Parathyroid adenoma (tissue), 2 donors: ENCODE data around the gene LY9.

Experiments
- H2AFZ ChIP-seq: fragments of 300-600 bp; sonication (generic); one replicate; pipeline ENCODE4 v1.7.0; 2017; ENCODE audit warnings: antibody characterized with exemption, mild to moderate bottlenecking
- H3K27ac ChIP-seq: fragments of 300-600 bp; sonication (generic); one replicate; pipeline ENCODE4 v1.7.0; 2017
- H3K27me3 ChIP-seq: fragments of 300-600 bp; sonication (generic); one replicate; pipeline ENCODE4 v1.7.0; 2017; ENCODE audit warnings: low read length; ENCODE audit not compliant: control insufficient read depth, insufficient read depth
- H3K36me3 ChIP-seq: fragments of 300-600 bp; sonication (generic); one replicate; pipeline ENCODE4 v1.7.0; 2017; ENCODE audit warnings: low read length; ENCODE audit not compliant: control insufficient read depth, insufficient read depth
- H3K4me1 ChIP-seq: fragments of 300-600 bp; sonication (generic); one replicate; pipeline ENCODE4 v1.7.0; 2017; ENCODE audit warnings: control low read depth
- H3K4me2 ChIP-seq: fragments of 300-600 bp; sonication (generic); one replicate; pipeline ENCODE4 v1.7.0; 2017; ENCODE audit warnings: low read length
- H3K4me3 ChIP-seq: fragments of 300-600 bp; sonication (generic); one replicate; pipeline ENCODE4 v1.7.0; 2017; ENCODE audit warnings: low read depth, low read length
- H3K79me2 ChIP-seq: fragments of 300-600 bp; sonication (generic); one replicate; pipeline ENCODE4 v1.7.0; 2017; ENCODE audit warnings: control low read depth
- H3K9ac ChIP-seq: fragments of 300-600 bp; sonication (generic); one replicate; pipeline ENCODE4 v1.7.0; 2017; ENCODE audit warnings: mild to moderate bottlenecking
- H3K9me3 ChIP-seq: fragments of 300-600 bp; sonication (generic); one replicate; pipeline ENCODE4 v1.7.0; 2017; ENCODE audit warnings: low read length; ENCODE audit not compliant: control insufficient read depth
- TF ChIP-seq, protein P1 (sequence below): fragments of 300-600 bp; sonication (generic); IDR thresholded peaks from one replicate; pipeline ENCODE4 v1.7.0; 2017; ENCODE audit warnings: antibody characterized with exemption, mild to moderate bottlenecking
- donor health status: primary hyperparathyroidism.

Gene LY9

DNA sequence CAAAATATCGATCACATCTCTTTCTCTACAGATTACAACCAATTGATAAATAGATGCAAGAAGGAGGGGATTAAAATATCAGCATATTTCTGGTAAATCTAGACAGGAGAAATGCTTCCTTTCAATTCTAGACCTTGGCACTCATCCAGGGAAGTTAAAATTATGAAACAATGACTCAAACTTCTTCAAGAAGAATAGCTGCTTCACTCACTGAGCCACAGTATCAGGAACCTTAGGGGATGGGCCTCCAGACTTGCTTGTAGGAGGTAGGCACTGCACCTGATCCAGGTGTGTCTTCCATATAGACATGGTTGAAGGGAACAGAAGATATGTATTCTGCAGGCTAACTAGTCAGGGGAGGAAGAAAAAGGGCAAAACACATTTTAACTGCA lies 47.1 kb upstream of the LY9 start:
- no peaks in the 10 kb centered on the region for H3K9me3 ChIP-seq
- no peak overlapping the region for H3K4me3 ChIP-seq
- no peak overlapping the region for H3K27ac ChIP-seq
- H2AFZ ChIP-seq = no peak overlapping the region
- H3K9ac ChIP-seq = no peak overlapping the region
- no peaks in the 10 kb centered on the region for H3K79me2 ChIP-seq
- no peaks in the 10 kb centered on the region for H3K27me3 ChIP-seq
- TF ChIP-seq, protein P1, sequence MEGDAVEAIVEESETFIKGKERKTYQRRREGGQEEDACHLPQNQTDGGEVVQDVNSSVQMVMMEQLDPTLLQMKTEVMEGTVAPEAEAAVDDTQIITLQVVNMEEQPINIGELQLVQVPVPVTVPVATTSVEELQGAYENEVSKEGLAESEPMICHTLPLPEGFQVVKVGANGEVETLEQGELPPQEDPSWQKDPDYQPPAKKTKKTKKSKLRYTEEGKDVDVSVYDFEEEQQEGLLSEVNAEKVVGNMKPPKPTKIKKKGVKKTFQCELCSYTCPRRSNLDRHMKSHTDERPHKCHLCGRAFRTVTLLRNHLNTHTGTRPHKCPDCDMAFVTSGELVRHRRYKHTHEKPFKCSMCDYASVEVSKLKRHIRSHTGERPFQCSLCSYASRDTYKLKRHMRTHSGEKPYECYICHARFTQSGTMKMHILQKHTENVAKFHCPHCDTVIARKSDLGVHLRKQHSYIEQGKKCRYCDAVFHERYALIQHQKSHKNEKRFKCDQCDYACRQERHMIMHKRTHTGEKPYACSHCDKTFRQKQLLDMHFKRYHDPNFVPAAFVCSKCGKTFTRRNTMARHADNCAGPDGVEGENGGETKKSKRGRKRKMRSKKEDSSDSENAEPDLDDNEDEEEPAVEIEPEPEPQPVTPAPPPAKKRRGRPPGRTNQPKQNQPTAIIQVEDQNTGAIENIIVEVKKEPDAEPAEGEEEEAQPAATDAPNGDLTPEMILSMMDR = no peak
- no peak overlapping the region for H3K4me2 ChIP-seq
- no peaks in the 10 kb centered on the region for H3K4me1 ChIP-seq
- H3K36me3 ChIP-seq = no peaks in the 10 kb centered on the region

DNA sequence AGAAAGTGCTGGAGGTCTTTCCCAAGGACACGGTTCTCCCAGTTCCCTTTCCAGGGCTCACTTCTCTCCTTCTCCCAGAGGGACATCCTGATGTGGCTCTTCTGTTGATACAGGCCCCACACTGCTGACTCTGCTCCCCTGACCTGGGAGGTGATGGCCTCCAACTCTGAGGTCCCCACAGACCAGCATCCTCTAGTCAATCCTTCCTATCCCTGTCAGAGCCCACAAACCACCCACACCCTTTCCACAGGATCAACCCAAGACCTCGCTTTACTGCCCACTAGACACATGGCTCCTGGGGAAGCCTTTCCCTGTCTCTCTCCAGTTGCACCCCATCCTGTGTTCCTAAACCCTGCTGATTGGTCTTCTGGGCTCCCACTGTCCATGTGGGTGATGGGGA lies 45.4 kb upstream of the LY9 start:
- Histone ChIP-seq H3K9me3 (no peaks in the 10 kb centered on the region), H3K79me2 (no peaks in the 10 kb centered on the region), H3K4me2 (no peak overlapping the region), H3K4me3 (no peak overlapping the region), H3K27ac (no peak overlapping the region), H3K36me3 (no peaks in the 10 kb centered on the region), H3K4me1 (no peaks in the 10 kb centered on the region), H3K27me3 (no peaks in the 10 kb centered on the region), H3K9ac (no peak overlapping the region), H2AFZ (no peak overlapping the region)
- TF ChIP-seq, protein P1 = no peak

DNA sequence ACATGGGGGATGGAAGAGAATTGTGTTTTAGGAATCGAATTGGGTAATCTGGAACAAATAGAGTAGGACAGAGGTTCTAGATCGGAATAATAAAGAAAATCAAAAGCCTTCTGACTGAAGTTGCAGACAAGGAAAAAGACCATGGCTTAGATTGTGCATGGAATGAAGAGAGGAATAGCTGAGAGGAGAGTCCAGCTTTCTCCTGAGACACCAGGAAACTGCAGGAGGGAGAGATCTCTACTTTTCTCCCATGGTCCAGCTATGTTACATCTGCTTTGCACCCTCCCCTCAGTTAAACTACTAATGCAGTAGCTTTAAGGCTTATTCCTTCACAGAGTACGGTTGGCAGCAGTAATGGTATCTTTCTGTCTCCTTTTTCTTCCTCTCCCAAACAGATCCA lies 43.6 kb upstream of the LY9 start:
- H2AFZ ChIP-seq = no peak overlapping the region
- no peaks in the 10 kb centered on the region for H3K36me3 ChIP-seq
- no peaks in the 10 kb centered on the region for H3K27me3 ChIP-seq
- H3K79me2 ChIP-seq = no peaks in the 10 kb centered on the region
- no peak overlapping the region for H3K9ac ChIP-seq
- no peak overlapping the region for H3K27ac ChIP-seq
- no peak overlapping the region for H3K4me2 ChIP-seq
- no peaks in the 10 kb centered on the region for H3K9me3 ChIP-seq
- H3K4me1 ChIP-seq = no peaks in the 10 kb centered on the region
- TF ChIP-seq, protein P1 = no peak
- H3K4me3 ChIP-seq = no peak overlapping the region

DNA sequence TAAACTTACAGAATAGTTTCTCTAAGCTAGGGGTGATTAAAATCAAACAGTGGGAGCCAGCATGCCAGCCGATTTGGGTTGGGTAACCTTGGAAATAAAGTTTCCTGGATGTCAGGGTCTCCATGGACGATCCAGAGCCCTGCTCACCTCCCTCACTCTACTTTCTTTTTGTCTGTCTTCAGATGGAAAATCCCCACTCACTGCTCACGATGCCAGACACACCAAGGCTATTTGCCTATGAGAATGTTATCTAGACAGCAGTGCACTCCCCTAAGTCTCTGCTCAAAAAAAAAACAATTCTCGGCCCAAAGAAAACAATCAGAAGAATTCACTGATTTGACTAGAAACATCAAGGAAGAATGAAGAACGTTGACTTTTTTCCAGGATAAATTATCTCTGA lies 43.0 kb upstream of the LY9 start:
- no peaks in the 10 kb centered on the region for H3K9me3 ChIP-seq
- H3K79me2 ChIP-seq = no peaks in the 10 kb centered on the region

DNA sequence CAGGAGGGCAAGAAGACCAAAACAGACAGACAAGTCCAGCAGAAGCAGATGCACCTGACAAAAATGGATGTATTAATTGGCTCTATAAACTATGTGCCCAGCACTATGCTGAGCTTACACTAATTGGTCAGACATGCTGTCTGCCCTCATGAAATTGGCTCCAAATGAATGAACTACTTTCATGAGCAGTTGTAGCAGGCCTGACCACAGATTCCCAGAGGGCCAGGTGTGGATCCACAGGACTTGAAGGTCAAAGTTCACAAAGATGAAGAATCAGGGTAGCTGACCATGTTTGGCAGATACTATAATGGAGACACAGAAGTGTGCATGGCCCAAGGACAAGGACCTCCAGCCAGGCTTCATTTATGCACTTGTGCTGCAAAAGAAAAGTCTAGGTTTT lies 42.4 kb upstream of the LY9 start:
- H2AFZ ChIP-seq = no peak overlapping the region
- no peaks in the 10 kb centered on the region for H3K79me2 ChIP-seq
- no peaks in the 10 kb centered on the region for H3K9me3 ChIP-seq
- no peaks in the 10 kb centered on the region for H3K27me3 ChIP-seq
- H3K27ac ChIP-seq = no peak overlapping the region
- no peak overlapping the region for H3K4me2 ChIP-seq
- no peak overlapping the region for H3K4me3 ChIP-seq
- no peaks in the 10 kb centered on the region for H3K4me1 ChIP-seq
- TF ChIP-seq, protein P1 = no peak
- no peaks in the 10 kb centered on the region for H3K36me3 ChIP-seq
- no peak overlapping the region for H3K9ac ChIP-seq

More for the DNA sequence above, 43.0 kb upstream of the LY9 start:
- Histone ChIP-seq H3K4me3 (no peak overlapping the region), H3K9ac (no peak overlapping the region), H3K27ac (no peak overlapping the region), H3K27me3 (no peaks in the 10 kb centered on the region), H3K4me1 (no peaks in the 10 kb centered on the region), H3K36me3 (no peaks in the 10 kb centered on the region), H3K4me2 (no peak overlapping the region), H2AFZ (no peak overlapping the region)
- TF ChIP-seq, protein P1 = no peak
